B cell (primary cell): ENCODE data around the gene DYRK3. TPM values are rescaled to one million over a fixed set of nuclear protein-coding genes. Genes with fewer than 3 reads are reported as not detected.

Source experiments
- ATAC-seq: fragments of 200-7000 bp; cut with Tn5 transposase; one replicate; pipeline ENCODE4 v1.10.0; 2021; ENCODE audit warnings: low read depth, mild to moderate bottlenecking, moderate number of reproducible peaks, moderate library complexity
- CTCF ChIA-PET: fragments of 350-600 bp; sonication (Branson Sonifier 250); formaldehyde crosslinking; loops from one replicate; lab custom pipeline; 2021; ENCODE audit warnings: antibody characterized with exemption, inconsistent platforms; lab: Charles Lee
- POLR2A ChIA-PET: fragments of 350-600 bp; sonication (Branson Sonifier 250); formaldehyde crosslinking; loops from one replicate; lab custom pipeline; 2021; ENCODE audit warnings: antibody characterized with exemption; lab: Charles Lee
- DNase-seq: peaks from one replicate; pipeline ENCODE4 v3.0.0; 2013
- H2AFZ ChIP-seq: 2 replicates; pipeline ENCODE4 v1.6.1; 2012; ENCODE audit warnings: mild to moderate bottlenecking, low read depth, low read length; ENCODE audit not compliant: insufficient read depth, poor library complexity, severe bottlenecking
- H3K27ac ChIP-seq, 2 donors: 1 replicate in 1 of 2; 2 replicates in 1 of 2; pipeline ENCODE4 v1.5.1; 2012 to 2013; ENCODE audit warnings: low read length in 2 of 2, mild to moderate bottlenecking in 2 of 2, moderate library complexity in 1 of 2
- H3K27me3 ChIP-seq, 4 experiments: fragments of 200-600 bp in 1 of 4; sonication (generic) in 1 of 4; replicated peaks in 1 of 4; 1 replicate in 2 of 4; 2 replicates in 2 of 4; pipeline versions ENCODE4 v1.6.1 to v1.7.0; 2013 to 2016; ENCODE audit warnings: low read length in 3 of 4, mild to moderate bottlenecking in 2 of 4, mixed read lengths in 1 of 4, moderate library complexity in 1 of 4; ENCODE audit not compliant: insufficient read depth in 4 of 4, control insufficient read depth in 3 of 4; ENCODE audit errors: control extremely low read depth in 1 of 4
- H3K36me3 ChIP-seq, 2 experiments: replicated peaks in 1 of 2; 1 replicate in 1 of 2; 2 replicates in 1 of 2; pipeline versions ENCODE4 v1.6.1 to v1.7.1; 2013; ENCODE audit warnings: low read length in 1 of 2; ENCODE audit not compliant: insufficient read depth in 2 of 2, control insufficient read depth in 1 of 2; ENCODE audit errors: control extremely low read depth in 1 of 2, extremely low read depth in 1 of 2
- H3K4me1 ChIP-seq, 2 donors: fragments of 200-600 bp in 1 of 2; sonication (generic) in 1 of 2; 1 replicate in 1 of 2; 2 replicates in 1 of 2; pipeline versions ENCODE4 v1.5.1 to v1.6.1; 2013 to 2017; ENCODE audit warnings: low read length in 2 of 2; ENCODE audit not compliant: control insufficient read depth in 2 of 2, insufficient read depth in 2 of 2
- H3K4me2 ChIP-seq: replicated peaks from 2 replicates; pipeline ENCODE3; 2012; ENCODE audit warnings: mild to moderate bottlenecking, low read depth, low read length; ENCODE audit not compliant: poor library complexity, severe bottlenecking
- H3K4me3 ChIP-seq, 5 experiments: fragments of 200-600 bp in 1 of 5; sonication (generic) in 1 of 5; 1 replicate in 3 of 5; 2 replicates in 2 of 5; pipeline versions ENCODE4 v1.5.1 to v1.7.0; 2011 to 2016; ENCODE audit warnings: low read length in 4 of 5, mild to moderate bottlenecking in 4 of 5, low read depth in 2 of 5, control low read depth in 1 of 5, moderate library complexity in 1 of 5; ENCODE audit not compliant: insufficient read depth in 1 of 5; ENCODE audit errors: control extremely low read depth in 1 of 5, extremely low read depth in 1 of 5
- H3K79me2 ChIP-seq: fragments of 200-600 bp; sonication (generic); one replicate; pipeline ENCODE4 v1.6.0; 2016; ENCODE audit warnings: low read length; ENCODE audit not compliant: control insufficient read depth, insufficient read depth
- H3K9ac ChIP-seq: fragments of 200-600 bp; sonication (generic); 2 replicates; pipeline ENCODE4 v1.6.1; 2017; ENCODE audit warnings: mild to moderate bottlenecking, low read length, moderate library complexity
- H3K9me3 ChIP-seq, 3 donors: one replicate each; pipeline versions ENCODE4 v1.6.1 to v1.7.1; 2013; ENCODE audit warnings: low read length in 2 of 3; ENCODE audit not compliant: control insufficient read depth in 2 of 3, insufficient read depth in 1 of 3; ENCODE audit errors: control extremely low read depth in 1 of 3
- H4K20me1 ChIP-seq: 2 replicates; pipeline ENCODE4 v1.6.0; 2012; ENCODE audit warnings: mild to moderate bottlenecking, low read length; ENCODE audit not compliant: insufficient read depth, control insufficient read depth, poor library complexity, severe bottlenecking
- H3K27ac Mint-ChIP-seq: one replicate; pipeline ENCODE4 v1.8.0; 2021; ENCODE audit warnings: mixed read lengths
- H3K27me3 Mint-ChIP-seq: one replicate; pipeline ENCODE4 v1.8.0; 2021; ENCODE audit warnings: mixed read lengths
- H3K4me1 Mint-ChIP-seq: one replicate; pipeline ENCODE4 v1.8.0; 2021; ENCODE audit warnings: mixed read lengths
- H3K4me3 Mint-ChIP-seq: one replicate; pipeline ENCODE4 v1.8.0; 2021; ENCODE audit warnings: mixed read lengths
- H3K9me3 Mint-ChIP-seq: one replicate; pipeline ENCODE4 v1.8.0; 2022; ENCODE audit warnings: mixed read lengths; ENCODE audit not compliant: insufficient read depth
- EZH2 ChIP-seq: IDR thresholded peaks from 2 replicates; pipeline ENCODE4 v1.6.1; 2012; ENCODE audit warnings: borderline replicate concordance, low read depth, mild to moderate bottlenecking, moderate library complexity, low read length; ENCODE audit not compliant: insufficient read depth, poor library complexity, severe bottlenecking
- WGBS: methylation state at CpG from one replicate; pipeline ENCODE4 v1.1.5; 2013; ENCODE audit warnings: missing lambda C conversion rate; ENCODE audit not compliant: insufficient coverage; 5-methylcytosine and 5-hydroxymethylcytosine counted together
- intact Hi-C: fragments of 100-400 bp; cut with micrococcal nuclease; formaldehyde crosslinking; loops from one replicate; pipeline ENCODE4 v1.10.0; 2022
- polyA plus RNA-seq: library from polyadenylated mRNA; depleted of rRNA; stranded (reverse); fragments of >200 nt; gene quantifications from 2 replicates; pipeline ENCODE4 v1.2.3, GENCODE V29; 2012
- total RNA-seq, 2 donors: library from RNA; stranded (reverse); fragments of 120-200 nt in 1 of 2; gene quantifications; 1 replicate in 1 of 2; 2 replicates in 1 of 2; pipeline versions ENCODE4 v1.2.3 to v1.2.4, GENCODE V29; 2013 to 2022
- TF ChIP-seq, protein P1 (sequence below): fragments of 200-600 bp; IDR thresholded peaks from one replicate; pipeline ENCODE4 v1.8.0; 2022; ENCODE audit warnings: antibody characterized with exemption, mild to moderate bottlenecking

DYRK3 gene
- total and polyA plus RNA-seq, 2 donors (not counting 1 experiment from before 2014, with no cell fraction given): 0.30 TPM; not detected in 1

DNA sequence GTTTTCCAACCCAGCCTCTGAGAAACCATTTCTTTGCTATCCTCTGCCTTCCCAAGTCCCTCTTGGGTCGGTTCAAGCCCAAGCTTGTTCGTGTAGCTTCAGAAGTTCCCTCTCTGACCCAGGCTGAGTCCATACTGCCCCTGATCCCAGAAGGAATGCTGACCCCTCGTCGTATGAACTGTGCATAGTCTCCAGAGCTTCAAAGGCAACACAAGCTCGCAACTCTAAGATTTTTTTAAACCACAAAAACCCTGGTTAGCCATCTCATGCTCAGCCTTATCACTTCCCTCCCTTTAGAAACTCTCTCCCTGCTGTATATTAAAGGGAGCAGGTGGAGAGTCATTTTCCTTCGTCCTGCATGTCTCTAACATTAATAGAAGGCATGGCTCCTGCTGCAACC is 46.8 kb upstream of the DYRK3 start:
- H3K27me3 Mint-ChIP-seq: no peaks in the 10 kb centered on the region
- H3K4me1 ChIP-seq: peaks cover 1 to 5% of the 10 kb centered on the region in 2 donors
- 88% methylated on average over 4 of the region's 6 CpGs for WGBS
- no peaks in the 10 kb centered on the region for H3K9me3 Mint-ChIP-seq
- peaks cover 25% of the 10 kb centered on the region for H3K79me2 ChIP-seq
- no peaks in the 10 kb centered on the region for H3K27me3 ChIP-seq
- no peak for DNase-seq
- H3K27ac Mint-ChIP-seq: no peak overlapping the region
- TF ChIP-seq, protein P1, sequence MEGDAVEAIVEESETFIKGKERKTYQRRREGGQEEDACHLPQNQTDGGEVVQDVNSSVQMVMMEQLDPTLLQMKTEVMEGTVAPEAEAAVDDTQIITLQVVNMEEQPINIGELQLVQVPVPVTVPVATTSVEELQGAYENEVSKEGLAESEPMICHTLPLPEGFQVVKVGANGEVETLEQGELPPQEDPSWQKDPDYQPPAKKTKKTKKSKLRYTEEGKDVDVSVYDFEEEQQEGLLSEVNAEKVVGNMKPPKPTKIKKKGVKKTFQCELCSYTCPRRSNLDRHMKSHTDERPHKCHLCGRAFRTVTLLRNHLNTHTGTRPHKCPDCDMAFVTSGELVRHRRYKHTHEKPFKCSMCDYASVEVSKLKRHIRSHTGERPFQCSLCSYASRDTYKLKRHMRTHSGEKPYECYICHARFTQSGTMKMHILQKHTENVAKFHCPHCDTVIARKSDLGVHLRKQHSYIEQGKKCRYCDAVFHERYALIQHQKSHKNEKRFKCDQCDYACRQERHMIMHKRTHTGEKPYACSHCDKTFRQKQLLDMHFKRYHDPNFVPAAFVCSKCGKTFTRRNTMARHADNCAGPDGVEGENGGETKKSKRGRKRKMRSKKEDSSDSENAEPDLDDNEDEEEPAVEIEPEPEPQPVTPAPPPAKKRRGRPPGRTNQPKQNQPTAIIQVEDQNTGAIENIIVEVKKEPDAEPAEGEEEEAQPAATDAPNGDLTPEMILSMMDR: no peak
- TF ChIP-seq EZH2: no peak
- H3K36me3 ChIP-seq: peaks cover 10 to 90% of the 10 kb centered on the region in 2 experiments
- H2AFZ ChIP-seq: no peak overlapping the region
- peaks cover 51% of the 10 kb centered on the region for H4K20me1 ChIP-seq
- intact Hi-C loops: no loop called here
- no peak overlapping the region for H3K4me3 Mint-ChIP-seq
- no peak overlapping the region for H3K9ac ChIP-seq
- no peak overlapping the region for H3K27ac ChIP-seq
- ChIA-PET CTCF (interaction anchor here (1.2 to 15.1 kb wide), 3 partner anchors 34 to 98 kb away, joined by 3 to 1018 read pairs (median 4); no protein-coding TSS in a partner anchor), POLR2A (no interaction called here)
- ATAC-seq: no peak
- H3K9me3 ChIP-seq: no peaks in the 10 kb centered on the region
- peaks cover 11% of the 10 kb centered on the region for H3K4me1 Mint-ChIP-seq
- H3K4me3 ChIP-seq: no peak overlapping the region
- no peak overlapping the region for H3K4me2 ChIP-seq

DNA sequence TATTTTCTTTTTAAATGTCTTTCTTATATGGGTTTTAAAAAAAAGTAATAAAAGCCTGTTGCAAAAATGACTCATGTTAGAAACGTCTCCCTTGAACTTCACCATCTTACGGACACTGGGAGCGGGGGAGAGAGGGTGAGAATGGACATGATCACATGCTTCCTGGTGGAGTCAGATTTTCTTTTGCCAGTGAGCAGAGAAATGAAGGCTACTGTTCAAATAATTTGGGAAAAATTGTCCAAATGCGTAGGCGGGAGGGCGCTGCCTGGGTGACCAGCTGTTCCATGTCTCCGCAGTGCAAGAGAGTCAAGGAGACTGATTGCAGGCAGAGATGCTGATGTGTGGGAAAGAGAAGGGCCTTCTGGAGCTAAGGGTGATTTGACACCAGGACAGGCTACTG is 46.1 kb upstream of the DYRK3 start:
- 94% methylated on average over 7 of the region's 7 CpGs for WGBS
- Mint-ChIP-seq H3K4me3 (no peak overlapping the region), H3K27ac (no peak overlapping the region), H3K9me3 (no peaks in the 10 kb centered on the region), H3K4me1 (peaks cover 7% of the 10 kb centered on the region), H3K27me3 (no peaks in the 10 kb centered on the region)
- H3K4me3 ChIP-seq: no peak overlapping the region
- intact Hi-C loops: no loop called here
- H3K27ac ChIP-seq: no peak overlapping the region
- ChIA-PET CTCF (interaction anchor here (1.2 to 15.1 kb wide), 3 partner anchors 35 to 99 kb away, joined by 3 to 1018 read pairs (median 4); no protein-coding TSS in a partner anchor), POLR2A (no interaction called here)
- no peak overlapping the region for H3K4me2 ChIP-seq
- no peaks in the 10 kb centered on the region for H3K4me1 ChIP-seq
- peaks cover 10 to 90% of the 10 kb centered on the region in 2 experiments for H3K36me3 ChIP-seq
- H3K9ac ChIP-seq: no peak overlapping the region
- H3K79me2 ChIP-seq: peaks cover 18% of the 10 kb centered on the region
- H2AFZ ChIP-seq: no peak overlapping the region
- H3K27me3 ChIP-seq: no peaks in the 10 kb centered on the region
- TF ChIP-seq EZH2: no peak
- TF ChIP-seq, protein P1: no peak
- ATAC-seq (no peak), DNase-seq (no peak)
- H4K20me1 ChIP-seq: peaks cover 44% of the 10 kb centered on the region
- H3K9me3 ChIP-seq: no peaks in the 10 kb centered on the region
